Lower lobe of right lung (tissue), 2 donors: ENCODE data around the gene NUDT6. TPM values are rescaled to one million over a fixed set of nuclear protein-coding genes. Genes with fewer than 3 reads are reported as not detected.

Experiments used
- ATAC-seq, 2 donors: fragments of 200-7000 bp; cut with Tn5 transposase; one replicate each; pipeline ENCODE4 v1.9.1; 2020 to 2022; ENCODE audit warnings: mild to moderate bottlenecking in 2 of 2, moderate library complexity in 2 of 2
- DNase-seq: peaks from one replicate; pipeline ENCODE4 v3.0.0-alpha.2; 2020
- H3K27ac ChIP-seq: fragments of 200-600 bp; one replicate; pipeline ENCODE4 v1.8.0; 2022
- H3K27me3 ChIP-seq: fragments of 200-600 bp; one replicate; pipeline ENCODE4 v1.8.0; 2022; ENCODE audit warnings: low read depth
- H3K36me3 ChIP-seq: fragments of 200-600 bp; one replicate; pipeline ENCODE4 v1.8.0; 2022; ENCODE audit warnings: mild to moderate bottlenecking
- H3K4me1 ChIP-seq: fragments of 200-600 bp; one replicate; pipeline ENCODE4 v1.8.0; 2022
- H3K4me3 ChIP-seq: fragments of 200-600 bp; one replicate; pipeline ENCODE4 v1.8.0; 2022; ENCODE audit warnings: mild to moderate bottlenecking
- H3K9me3 ChIP-seq: fragments of 200-600 bp; one replicate; pipeline ENCODE4 v1.8.0; 2022
- intact Hi-C: fragments of 100-400 bp; cut with DNase I; formaldehyde crosslinking; loops from one replicate; pipeline ENCODE4 v1.11.0; 2022
- total RNA-seq: library from RNA; stranded (reverse); fragmentation: NEBNext Ultra II Directional; extraction: Animal tissue kit (Norgen Biotek cat#: 25700); gene quantifications from one replicate; pipeline ENCODE4 v1.2.1, GENCODE V29; 2021
- TF ChIP-seq, protein P1 (sequence below): fragments of 200-600 bp; IDR thresholded peaks from one replicate; pipeline ENCODE4 v1.8.0; 2022; ENCODE audit warnings: antibody characterized with exemption, mild to moderate bottlenecking
- donor health status: DM: no; HTN: yes; CAD: no; lungs with severe emphysema.

NUDT6 gene
- total RNA-seq, 1 donor from 2014 or later, result 5.3 TPM

- Histone ChIP-seq H3K36me3 (no peaks in the 10 kb centered on the region), H3K9me3 (no peaks in the 10 kb centered on the region), H3K4me1 (no peaks in the 10 kb centered on the region), H3K27ac (no peak overlapping the region), H3K4me3 (no peak overlapping the region), H3K27me3 (no peaks in the 10 kb centered on the region)
- ATAC-seq (no peak), DNase-seq (no peak)
- intact Hi-C loops, result no loop called here
- TF ChIP-seq, protein P1, sequence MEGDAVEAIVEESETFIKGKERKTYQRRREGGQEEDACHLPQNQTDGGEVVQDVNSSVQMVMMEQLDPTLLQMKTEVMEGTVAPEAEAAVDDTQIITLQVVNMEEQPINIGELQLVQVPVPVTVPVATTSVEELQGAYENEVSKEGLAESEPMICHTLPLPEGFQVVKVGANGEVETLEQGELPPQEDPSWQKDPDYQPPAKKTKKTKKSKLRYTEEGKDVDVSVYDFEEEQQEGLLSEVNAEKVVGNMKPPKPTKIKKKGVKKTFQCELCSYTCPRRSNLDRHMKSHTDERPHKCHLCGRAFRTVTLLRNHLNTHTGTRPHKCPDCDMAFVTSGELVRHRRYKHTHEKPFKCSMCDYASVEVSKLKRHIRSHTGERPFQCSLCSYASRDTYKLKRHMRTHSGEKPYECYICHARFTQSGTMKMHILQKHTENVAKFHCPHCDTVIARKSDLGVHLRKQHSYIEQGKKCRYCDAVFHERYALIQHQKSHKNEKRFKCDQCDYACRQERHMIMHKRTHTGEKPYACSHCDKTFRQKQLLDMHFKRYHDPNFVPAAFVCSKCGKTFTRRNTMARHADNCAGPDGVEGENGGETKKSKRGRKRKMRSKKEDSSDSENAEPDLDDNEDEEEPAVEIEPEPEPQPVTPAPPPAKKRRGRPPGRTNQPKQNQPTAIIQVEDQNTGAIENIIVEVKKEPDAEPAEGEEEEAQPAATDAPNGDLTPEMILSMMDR, result no peak
Observed at GRCh38 chr4:122863639-122864038, 58.8 kb downstream of the NUDT6 start.

DNA sequence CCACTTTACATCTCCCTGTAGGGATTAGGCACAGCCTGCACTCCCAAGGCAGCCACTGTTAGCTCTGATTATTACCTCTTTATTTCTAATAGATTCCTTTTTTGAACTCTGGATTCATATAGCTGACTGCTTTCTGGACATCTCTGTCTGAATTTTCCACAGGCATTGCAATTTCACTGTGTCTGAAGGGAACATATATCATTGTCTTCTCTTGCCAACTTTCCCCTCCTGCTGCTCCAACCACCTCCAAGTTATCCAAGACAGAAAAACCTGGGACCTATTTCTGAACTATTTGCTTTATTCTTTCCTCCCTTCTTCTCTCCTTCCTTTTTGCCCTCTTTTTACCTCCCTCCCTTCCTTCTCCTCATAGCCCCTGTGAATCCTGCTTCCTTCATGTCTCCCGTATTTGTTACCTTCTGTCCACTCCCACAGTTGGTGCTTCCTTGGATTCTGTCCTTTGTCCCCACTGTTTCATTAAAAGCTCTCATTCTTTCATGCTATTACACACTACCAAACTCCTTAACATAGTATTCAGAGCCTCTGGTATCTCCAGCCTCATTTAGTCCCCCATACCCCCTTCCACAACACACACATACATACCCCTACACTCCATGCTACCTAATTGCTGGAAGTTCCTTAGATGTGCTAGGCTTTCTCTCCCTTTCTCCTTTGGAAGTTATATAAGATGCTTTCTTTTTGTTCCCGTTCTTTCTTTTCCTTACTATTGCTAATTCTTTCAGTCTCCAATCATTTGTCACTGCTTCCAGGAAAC, 61.0 kb downstream of the NUDT6 start:
- Histone ChIP-seq H3K4me1 (no peaks in the 10 kb centered on the region), H3K27me3 (no peaks in the 10 kb centered on the region), H3K9me3 (no peaks in the 10 kb centered on the region), H3K27ac (no peak overlapping the region), H3K36me3 (no peaks in the 10 kb centered on the region), H3K4me3 (no peak overlapping the region)
- ATAC-seq (no peak), DNase-seq (no peak)
- TF ChIP-seq, protein P1, result no peak
- intact Hi-C loops, result no loop called here

DNA sequence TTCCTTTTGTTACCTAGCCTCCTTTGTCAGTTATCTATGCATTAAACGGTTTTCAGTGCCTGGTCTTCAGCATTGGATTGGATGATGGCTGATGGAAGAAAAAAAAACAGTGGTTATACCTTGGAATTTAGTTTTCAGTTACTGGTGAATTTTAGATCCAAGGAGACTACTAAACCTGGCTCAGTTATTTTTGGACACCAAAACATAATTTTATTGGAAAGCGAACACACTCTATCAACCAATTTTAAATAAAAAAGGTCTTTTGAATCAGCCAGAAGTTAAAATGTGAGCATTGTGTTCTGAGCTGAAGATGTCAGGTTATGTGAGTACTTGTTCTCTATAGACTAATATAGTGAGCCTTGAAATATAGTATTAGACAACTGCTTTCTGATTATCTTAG, 63.7 kb downstream of the NUDT6 start:
- DNase-seq (no peak), ATAC-seq (no peak)
- intact Hi-C loops, result no loop called here
- Histone ChIP-seq H3K4me1 (peaks cover 9% of the 10 kb centered on the region), H3K9me3 (no peaks in the 10 kb centered on the region), H3K27me3 (no peaks in the 10 kb centered on the region), H3K27ac (no peak overlapping the region), H3K4me3 (no peak overlapping the region), H3K36me3 (no peaks in the 10 kb centered on the region)
- TF ChIP-seq, protein P1, result no peak

- Histone ChIP-seq H3K4me3 (no peak overlapping the region), H3K9me3 (no peaks in the 10 kb centered on the region), H3K27ac (no peak overlapping the region), H3K27me3 (no peaks in the 10 kb centered on the region), H3K4me1 (peaks cover 9% of the 10 kb centered on the region), H3K36me3 (no peaks in the 10 kb centered on the region)
- DNase-seq, result no peak
- TF ChIP-seq, protein P1, result no peak
- ATAC-seq, result no peak
- intact Hi-C loops, result no loop called here
Observed at GRCh38 chr4:122857160-122857559, 65.2 kb downstream of the NUDT6 start.

DNA sequence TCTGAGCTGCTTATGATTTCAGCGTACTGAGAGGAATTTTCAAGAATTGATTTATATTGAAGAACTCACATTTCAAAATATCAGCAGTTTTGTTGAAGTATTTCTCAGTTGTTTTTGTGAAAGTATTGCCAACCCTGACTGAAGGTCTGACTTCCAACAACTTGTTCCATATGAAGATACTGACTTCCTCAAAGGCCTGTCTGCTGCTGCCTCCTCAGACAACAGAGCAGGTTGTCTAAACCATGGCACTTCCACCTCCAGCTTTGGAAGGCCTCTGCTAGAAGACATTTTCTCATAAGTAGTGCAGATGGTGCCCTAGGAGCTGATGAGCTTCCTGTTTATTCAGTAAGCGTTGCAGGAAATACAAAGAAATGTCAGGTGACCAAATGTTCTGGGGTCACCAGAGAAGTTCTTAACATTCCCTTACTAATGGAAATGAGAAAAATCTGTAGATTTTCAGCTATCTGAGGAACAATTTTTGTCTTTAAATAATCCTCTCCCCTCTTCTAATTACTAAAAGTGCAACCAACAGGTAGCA, 67.0 kb downstream of the NUDT6 start:
- peaks cover 9% of the 10 kb centered on the region for H3K4me1 ChIP-seq
- TF ChIP-seq, protein P1, result no peak
- H3K27ac ChIP-seq, result no peak overlapping the region
- DNase-seq (no peak), ATAC-seq (no peak)
- intact Hi-C loops, result no loop called here
- no peaks in the 10 kb centered on the region for H3K27me3 ChIP-seq
- no peaks in the 10 kb centered on the region for H3K36me3 ChIP-seq
- no peak overlapping the region for H3K4me3 ChIP-seq
- no peaks in the 10 kb centered on the region for H3K9me3 ChIP-seq
